ENCODE data around the gene NOXO1. TPM values are rescaled to one million over a fixed set of nuclear protein-coding genes. Genes with fewer than 3 reads are reported as not detected.

Gene NOXO1
- polyA plus RNA-seq, 6 donors from 2014 or later = not detected

DNA sequence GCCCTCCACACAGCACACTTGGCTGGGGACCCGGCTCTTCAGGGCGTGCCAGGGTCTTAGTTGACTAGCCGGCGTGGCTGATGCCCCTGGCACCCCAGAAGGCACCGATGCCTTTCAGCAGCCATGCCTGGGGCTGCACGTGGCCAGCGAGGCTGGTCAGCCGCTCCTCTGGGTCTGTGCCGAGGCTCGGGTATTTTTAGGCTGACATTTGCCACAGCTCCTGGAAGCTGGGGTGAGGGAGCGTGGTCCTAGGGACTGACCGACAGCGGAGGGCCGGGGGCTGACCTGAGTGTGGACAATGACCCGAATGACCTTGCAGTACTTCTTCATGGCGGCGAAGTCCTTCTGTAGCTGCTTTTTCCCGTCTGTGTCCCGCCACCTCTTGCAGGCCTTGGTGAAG is 30.7 kb downstream of the NOXO1 start:
- DNase-seq = no peak
- Mint-ChIP-seq H3K27me3 (peaks cover 0 to 12% (median 0%) of the 10 kb centered on the region in 3 donors), H3K4me3 (no peak overlapping the region), H3K36me3 (no peaks in the 10 kb centered on the region), H3K9me3 (no peaks in the 10 kb centered on the region), H3K27ac (peak overlapping the region in 1 of 6 donors; percentile 33), H3K4me1 (no peaks in the 10 kb centered on the region)
- no peak for ATAC-seq (ENCODE audit: low read depth in 2 of 2)

DNA sequence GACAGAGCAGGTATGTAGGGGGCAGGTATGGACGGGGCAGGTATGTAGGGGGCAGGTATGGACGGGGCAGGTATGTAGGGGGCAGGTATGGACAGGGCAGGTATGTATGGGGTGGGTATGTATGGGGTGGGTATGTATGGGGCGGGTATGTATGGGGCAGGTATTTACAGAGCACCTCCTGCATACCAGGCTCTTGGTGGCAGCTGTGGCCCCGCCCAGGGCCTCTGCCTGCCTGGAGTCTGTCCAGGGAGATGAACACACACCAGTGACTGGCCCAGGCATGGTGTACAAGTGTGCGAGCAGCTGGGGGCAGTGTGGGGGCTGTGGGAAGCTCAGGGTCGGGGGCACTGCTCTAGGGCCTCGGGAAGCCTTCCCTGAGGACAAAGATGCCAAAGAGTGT is 31.2 kb downstream of the NOXO1 start:
- Mint-ChIP-seq H3K36me3 (no peaks in the 10 kb centered on the region), H3K9me3 (no peaks in the 10 kb centered on the region), H3K4me3 (no peak overlapping the region), H3K27ac (no peak overlapping the region), H3K27me3 (peaks cover 0 to 12% (median 0%) of the 10 kb centered on the region in 3 donors), H3K4me1 (no peaks in the 10 kb centered on the region)
- ATAC-seq (ENCODE audit: low read depth in 2 of 2) (no peak), DNase-seq (no peak)

DNA sequence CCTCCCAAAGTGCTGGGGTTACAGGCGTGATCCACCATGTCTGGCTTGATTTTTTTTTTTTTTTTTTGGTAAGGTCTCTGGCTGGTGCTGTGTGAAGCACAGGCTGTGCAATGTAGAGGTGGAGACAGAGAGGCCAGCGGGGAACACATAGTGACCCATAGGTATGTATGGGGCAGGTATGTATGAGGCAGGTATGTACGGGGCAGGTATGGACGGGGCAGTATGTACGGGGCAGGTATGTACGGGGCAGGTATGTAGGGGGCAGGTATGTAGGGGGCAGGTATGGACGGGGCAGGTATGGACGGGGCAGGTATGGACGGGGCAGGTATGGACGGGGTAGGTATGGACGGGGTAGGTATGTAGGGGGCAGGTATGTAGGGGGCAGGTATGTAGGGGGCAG is 31.8 kb downstream of the NOXO1 start:
- H3K4me1 Mint-ChIP-seq = peaks cover 0 to 1% (median 0%) of the 10 kb centered on the region in 3 donors
- DNase-seq (no peak), ATAC-seq (ENCODE audit: low read depth in 2 of 2) (no peak)
- peak overlapping the region in 1 of 8 donors; percentile 33 for H3K4me3 Mint-ChIP-seq
- no peak overlapping the region for H3K27ac Mint-ChIP-seq
- peaks cover 0 to 12% (median 0%) of the 10 kb centered on the region in 3 donors for H3K27me3 Mint-ChIP-seq
- H3K9me3 Mint-ChIP-seq = no peaks in the 10 kb centered on the region
- H3K36me3 Mint-ChIP-seq = no peaks in the 10 kb centered on the region

DNA sequence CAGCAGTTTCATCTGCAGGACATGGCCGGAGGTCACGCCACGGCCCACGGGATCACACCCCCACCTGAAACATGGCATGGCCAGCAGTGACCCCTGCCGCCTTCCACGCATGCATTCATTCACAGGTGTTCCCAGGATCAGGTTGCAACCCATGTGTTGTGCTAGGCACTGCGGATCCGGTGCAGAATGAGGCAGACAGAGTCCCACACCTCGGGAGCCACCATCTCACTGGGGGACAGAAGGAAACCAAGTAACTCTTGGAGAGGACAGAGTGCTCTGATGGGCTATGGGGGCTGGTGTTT is 33.9 kb downstream of the NOXO1 start:
- Mint-ChIP-seq H3K4me3 (no peak overlapping the region), H3K27me3 (peaks cover 0 to 12% (median 0%) of the 10 kb centered on the region in 3 donors), H3K9me3 (no peaks in the 10 kb centered on the region), H3K36me3 (no peaks in the 10 kb centered on the region), H3K27ac (no peak overlapping the region), H3K4me1 (peaks cover 5 to 9% (median 7%) of the 10 kb centered on the region in 3 donors)
- no peak for ATAC-seq (ENCODE audit: low read depth in 2 of 2)
- DNase-seq = no peak

DNA sequence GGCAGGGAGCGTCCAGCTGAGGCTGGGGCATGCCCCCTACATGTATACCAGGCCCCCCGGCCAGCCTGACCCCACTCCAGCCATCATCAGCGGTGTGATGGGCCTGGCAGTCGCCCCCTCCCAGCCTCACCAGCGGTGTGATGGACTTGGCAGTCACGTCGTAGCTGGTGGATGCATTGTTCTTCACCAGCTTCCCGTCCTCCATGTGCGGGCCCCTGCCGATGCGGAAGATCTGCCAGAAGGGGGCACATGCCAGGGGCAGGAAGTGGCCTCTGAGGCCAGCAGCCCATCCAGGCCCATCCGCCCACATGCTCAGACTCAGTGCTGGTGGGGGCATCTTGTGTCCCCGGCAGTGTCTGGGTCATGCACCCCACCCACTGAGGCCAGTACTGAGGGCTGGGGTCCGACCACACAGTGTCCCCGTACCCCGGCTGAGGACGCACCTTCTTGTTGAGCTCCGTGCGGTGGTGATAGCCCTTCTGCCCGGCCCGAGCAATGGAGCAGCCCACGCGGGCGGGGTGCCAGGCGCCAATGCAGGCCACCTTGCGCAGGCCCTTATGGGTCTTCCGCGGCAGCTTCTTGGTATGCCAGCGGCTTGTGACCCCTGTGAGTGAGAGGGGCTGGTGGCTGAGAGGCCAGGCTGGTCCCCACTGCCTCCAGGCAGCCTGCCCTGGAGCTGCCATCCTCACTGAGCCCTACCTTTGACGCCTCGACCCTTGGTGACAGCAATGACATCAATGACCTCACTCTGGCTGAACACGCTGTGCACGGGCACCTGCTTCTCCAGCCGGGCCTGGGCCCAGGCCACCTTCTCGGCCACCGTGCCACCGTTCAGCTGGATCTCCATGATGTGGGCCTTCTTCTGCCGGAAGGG is 34.5 kb downstream of the NOXO1 start:
- no peak for ATAC-seq (ENCODE audit: low read depth in 2 of 2)
- peaks cover 0 to 12% (median 0%) of the 10 kb centered on the region in 3 donors for H3K27me3 Mint-ChIP-seq
- no peaks in the 10 kb centered on the region for H3K36me3 Mint-ChIP-seq
- peak overlapping the region in 1 of 6 donors; percentile 47 for H3K27ac Mint-ChIP-seq
- DNase-seq = no peak
- H3K4me3 Mint-ChIP-seq = no peak overlapping the region
- H3K4me1 Mint-ChIP-seq = peaks cover 10 to 15% (median 10%) of the 10 kb centered on the region in 3 donors
- no peaks in the 10 kb centered on the region for H3K9me3 Mint-ChIP-seq

DNA sequence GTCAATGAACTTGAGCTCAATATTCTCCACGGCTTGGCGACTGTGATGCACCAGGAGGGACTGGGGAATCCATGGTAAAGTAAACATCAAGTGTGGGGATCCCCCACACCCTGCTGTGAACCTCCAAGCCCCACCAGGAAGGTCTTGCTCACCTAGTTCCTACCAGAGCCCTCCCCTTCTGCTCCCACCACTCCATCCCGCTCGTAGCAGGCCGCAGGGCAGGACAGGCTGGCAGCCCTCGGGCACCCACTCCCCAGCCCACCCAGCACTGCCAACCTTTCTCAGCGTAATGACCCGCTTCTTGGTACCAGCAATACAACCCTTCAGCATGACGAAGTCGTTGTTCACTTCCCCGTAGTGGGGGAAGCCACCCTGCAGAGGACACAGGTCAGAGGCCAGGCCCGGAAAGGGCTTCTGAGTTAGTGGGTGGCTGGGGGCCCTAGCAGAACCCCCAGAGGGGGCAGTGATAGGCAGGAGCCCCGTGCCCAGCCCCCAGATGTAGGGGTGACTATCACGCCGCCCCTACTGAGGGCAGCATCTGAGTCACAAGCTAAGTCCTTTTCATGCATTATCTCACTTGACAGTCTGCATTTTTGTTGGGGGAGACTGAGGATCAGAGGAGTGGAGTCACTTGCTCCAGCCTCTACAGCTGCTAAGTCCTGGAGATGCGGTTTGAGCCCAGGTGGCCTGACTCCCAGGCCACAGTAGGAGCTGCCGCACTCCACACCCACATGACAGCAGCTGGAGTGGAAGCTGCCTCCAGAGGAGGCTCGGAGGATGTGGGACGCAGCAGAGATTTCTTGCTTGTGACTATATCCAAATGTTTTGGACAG is 35.5 kb downstream of the NOXO1 start:
- no peaks in the 10 kb centered on the region for H3K9me3 Mint-ChIP-seq
- H3K27ac Mint-ChIP-seq = peak overlapping the region in 1 of 6 donors; percentile 35
- no peak for ATAC-seq (ENCODE audit: low read depth in 2 of 2)
- peaks cover 0 to 5% (median 0%) of the 10 kb centered on the region in 3 donors for H3K27me3 Mint-ChIP-seq
- DNase-seq = no peak
- H3K36me3 Mint-ChIP-seq = no peaks in the 10 kb centered on the region
- no peak overlapping the region for H3K4me3 Mint-ChIP-seq
- H3K4me1 Mint-ChIP-seq = peaks cover 10 to 18% (median 15%) of the 10 kb centered on the region in 3 donors

DNA sequence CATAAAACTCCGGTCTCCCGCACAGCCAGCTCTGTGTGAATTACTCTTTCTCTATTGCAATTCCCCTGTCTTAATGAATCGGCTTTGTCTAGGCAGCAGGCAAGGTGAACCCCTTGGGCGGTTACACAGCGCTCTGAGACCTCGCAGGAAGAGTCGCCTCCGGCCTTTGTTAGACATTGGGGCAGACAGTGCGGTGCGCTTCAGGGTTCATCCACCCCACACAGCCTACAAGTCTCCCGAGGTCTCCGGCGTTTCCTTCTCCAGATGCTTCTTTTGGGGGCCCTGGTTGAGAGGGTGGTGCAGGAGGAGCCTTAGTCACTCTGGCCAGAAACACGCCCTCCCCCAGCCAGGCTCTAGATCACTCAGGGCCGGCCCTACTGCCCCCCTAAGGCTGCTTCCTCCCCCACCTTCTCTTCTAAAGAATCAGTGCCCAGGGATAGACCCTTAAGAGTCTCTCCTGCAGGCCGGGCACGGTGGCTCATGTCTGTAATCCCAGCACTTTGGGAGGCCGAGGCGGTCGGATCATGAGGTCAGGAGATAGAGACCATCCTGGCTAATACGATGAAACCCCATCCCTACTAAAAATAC is 36.6 kb downstream of the NOXO1 start:
- Mint-ChIP-seq H3K4me3 (peak overlapping the region in 7 of 8 donors; percentile 25 to 91 (median 82)), H3K27ac (peak overlapping the region in 3 of 6 donors; percentile 75 to 92 (median 78)), H3K27me3 (no peaks in the 10 kb centered on the region), H3K36me3 (no peaks in the 10 kb centered on the region), H3K9me3 (no peaks in the 10 kb centered on the region), H3K4me1 (peaks cover 10 to 18% (median 15%) of the 10 kb centered on the region in 3 donors)
- ATAC-seq (ENCODE audit: low read depth in 2 of 2) = no peak
- DNase-seq = no peak

DNA sequence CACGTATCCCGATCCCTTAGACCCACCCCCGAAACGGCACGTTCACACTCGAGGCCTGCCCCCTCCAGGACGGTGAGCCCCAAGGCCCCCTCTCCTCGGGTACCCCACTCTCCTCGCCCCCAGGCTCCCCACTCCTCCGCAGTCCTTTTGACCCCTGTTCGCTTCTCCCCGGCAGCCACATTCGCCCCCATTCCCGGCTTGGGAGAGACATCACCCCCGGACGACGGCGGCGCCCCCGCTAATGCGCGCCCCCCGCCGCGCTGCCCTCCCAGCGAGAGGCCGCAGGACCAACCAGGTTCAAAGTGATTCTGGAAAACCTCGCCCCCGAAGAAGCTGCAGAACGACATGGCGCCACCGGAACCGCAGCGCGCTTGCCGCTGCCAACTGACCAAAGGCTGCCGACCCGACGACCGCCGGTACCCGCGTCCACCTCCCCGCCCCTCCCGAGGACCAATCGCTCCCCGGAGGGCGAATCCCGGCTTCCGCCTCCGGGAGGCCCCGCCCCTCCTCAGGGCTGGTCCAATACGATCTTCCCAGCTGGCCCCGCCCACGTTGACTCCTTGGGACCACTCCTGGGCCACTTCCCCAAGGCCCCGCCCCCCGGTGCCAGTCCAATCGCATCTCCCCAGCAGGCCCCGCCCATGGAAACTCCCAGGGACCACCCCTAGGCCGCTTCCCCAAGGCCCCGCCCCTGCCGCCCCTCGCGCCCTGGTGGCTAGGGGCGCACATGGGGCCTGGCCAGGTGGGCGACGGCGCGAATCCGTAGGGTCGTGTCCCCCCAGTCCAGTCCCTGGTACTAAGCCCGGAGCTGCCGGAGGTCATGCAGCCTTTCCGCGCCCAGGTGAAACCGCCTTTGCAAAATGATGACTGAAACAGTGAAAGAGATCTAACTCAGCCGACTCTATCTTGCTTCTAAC is 38.2 kb downstream of the NOXO1 start, which contains the start of gene MSRB1:
MSRB1 (minus strand) TSS at position 390 of the 917 bp plus-strand sequence; CDS start at position 347, 43 bp downstream.
- Mint-ChIP-seq H3K36me3 (no peaks in the 10 kb centered on the region), H3K4me1 (peaks cover 10 to 18% (median 15%) of the 10 kb centered on the region in 3 donors), H3K27me3 (no peaks in the 10 kb centered on the region), H3K27ac (peak within 1 kb of the TSS; percentile 49 to 87 (median 72)), H3K9me3 (no peaks in the 10 kb centered on the region), H3K4me3 (peak within 1 kb of the TSS; percentile 83 to 92 (median 90))
- ATAC-seq (ENCODE audit: low read depth in 2 of 2) (peak; percentile 97 to 98), DNase-seq (peak; percentile 99)

DNA sequence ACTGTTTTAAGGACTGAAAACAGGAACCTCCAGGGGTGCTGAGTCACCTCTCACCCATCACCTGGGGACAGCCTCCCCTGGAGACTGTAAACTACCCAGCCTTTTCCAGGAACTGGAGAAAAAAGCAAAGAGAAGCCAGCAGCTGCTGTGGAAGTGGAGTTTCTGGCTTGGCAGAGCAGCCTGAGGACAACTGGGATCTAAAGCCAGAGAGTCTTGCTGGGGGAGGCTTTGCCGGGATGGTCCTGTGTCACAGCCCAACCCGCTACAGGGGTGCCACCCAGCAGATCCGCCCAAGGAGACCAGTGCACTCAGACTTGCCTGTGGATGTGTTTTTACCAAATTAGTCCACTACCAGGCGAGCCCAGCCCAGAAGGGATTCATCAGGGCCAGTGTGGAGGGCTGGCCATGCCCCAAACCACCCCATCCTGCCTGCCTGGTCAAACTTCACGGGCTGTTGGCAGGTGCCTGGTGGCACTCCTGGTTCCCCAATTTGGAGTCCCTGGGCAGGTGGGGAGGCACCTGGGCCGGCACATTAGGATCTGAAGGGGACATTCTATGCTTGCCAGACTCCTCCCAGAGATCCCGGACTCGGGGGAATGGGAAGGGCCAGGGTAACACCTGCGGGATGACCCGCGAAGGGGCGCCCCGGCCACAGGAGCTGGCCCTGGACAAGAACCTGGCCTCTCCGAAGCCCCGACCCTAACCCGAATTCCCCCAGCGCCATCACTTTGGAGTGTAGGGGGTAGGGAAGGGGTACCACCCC is 39.0 kb downstream of the NOXO1 start:
- ATAC-seq (ENCODE audit: low read depth in 2 of 2) (no peak), DNase-seq (no peak)
- Mint-ChIP-seq H3K27ac (peak overlapping the region in 3 of 6 donors; percentile 42 to 77 (median 49)), H3K4me1 (peaks cover 10 to 18% (median 15%) of the 10 kb centered on the region in 3 donors), H3K9me3 (no peaks in the 10 kb centered on the region), H3K4me3 (peak overlapping the region; percentile 83 to 92 (median 90)), H3K36me3 (no peaks in the 10 kb centered on the region), H3K27me3 (no peaks in the 10 kb centered on the region)

DNA sequence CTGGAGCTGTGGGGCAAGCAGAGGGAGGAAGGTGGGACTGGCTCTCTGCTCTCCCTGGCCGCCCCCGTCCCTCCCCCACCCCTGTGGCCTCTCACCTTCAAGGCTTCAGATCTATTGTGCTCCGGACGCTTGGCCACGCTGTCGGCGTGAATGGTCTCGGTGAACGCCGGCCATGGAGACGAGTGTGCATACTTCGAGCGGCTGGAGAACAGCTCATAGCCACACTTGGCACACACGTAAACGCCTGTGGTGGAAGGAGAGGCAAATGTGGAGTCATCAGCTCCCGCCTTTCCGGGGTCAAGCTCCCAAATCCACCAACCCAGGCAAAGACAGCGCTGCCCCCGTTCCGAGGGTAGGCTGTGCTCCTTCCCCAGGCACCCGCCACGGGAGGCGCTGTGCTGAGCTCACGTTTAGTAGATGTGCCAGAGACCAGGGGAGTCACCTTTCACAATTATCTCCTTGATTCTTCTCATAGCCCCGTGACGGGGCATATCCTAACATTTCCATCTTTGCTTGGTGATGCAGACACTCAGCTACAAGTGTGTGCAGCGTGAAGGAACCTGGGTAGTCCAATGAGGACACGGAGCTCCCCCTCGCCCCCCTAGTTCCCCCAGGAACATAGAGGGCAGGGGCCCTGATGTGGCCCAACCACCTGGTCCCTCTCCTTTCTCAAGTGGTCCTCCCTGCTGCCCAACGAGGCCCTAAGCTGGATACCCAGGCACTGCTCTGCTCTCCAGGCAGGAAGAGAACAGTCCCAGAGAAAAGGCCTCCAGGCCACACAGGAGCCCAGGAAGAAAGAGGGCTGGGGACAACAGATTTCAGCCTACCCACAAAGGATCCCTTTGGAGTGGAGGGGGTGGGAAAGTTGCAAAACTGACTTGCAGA is 39.9 kb downstream of the NOXO1 start:
- Mint-ChIP-seq H3K4me3 (peak overlapping the region; percentile 83 to 92 (median 90)), H3K27me3 (no peaks in the 10 kb centered on the region), H3K9me3 (no peaks in the 10 kb centered on the region), H3K36me3 (no peaks in the 10 kb centered on the region), H3K27ac (peak overlapping the region in 2 of 6 donors; percentile 30 to 34), H3K4me1 (peaks cover 10 to 18% (median 15%) of the 10 kb centered on the region in 3 donors)
- DNase-seq (no peak), ATAC-seq (ENCODE audit: low read depth in 2 of 2) (no peak)
